H9 (cell line): ENCODE results near the gene SLC17A2. TPM values are rescaled to one million over a fixed set of nuclear protein-coding genes. Genes with fewer than 3 reads are reported as not detected.

Source experiments
- DNase-seq: peaks from one replicate; pipeline ENCODE4 v3.0.0-alpha.2; 2017
- H2AFZ ChIP-seq: one replicate; pipeline ENCODE4 v1.6.1; 2013; ENCODE audit warnings: mild to moderate bottlenecking, low read length, control low read depth, moderate library complexity
- H2AK5ac ChIP-seq: 2 replicates; pipeline ENCODE4 v1.6.1; 2013; ENCODE audit warnings: low read length, control low read depth, mixed read lengths; ENCODE audit not compliant: insufficient read length
- H2BK120ac ChIP-seq: one replicate; pipeline ENCODE4 v1.6.1; 2013; ENCODE audit warnings: low read depth, mild to moderate bottlenecking, low read length, control low read depth, inconsistent platforms; ENCODE audit not compliant: poor library complexity, severe bottlenecking
- H2BK12ac ChIP-seq: 2 replicates; pipeline ENCODE4 v1.6.1; 2013; ENCODE audit warnings: low read length, control low read depth, mixed read lengths, low read depth; ENCODE audit not compliant: insufficient read length
- H2BK15ac ChIP-seq: 2 replicates; pipeline ENCODE4 v1.6.1; 2013; ENCODE audit warnings: low read depth, low read length, control low read depth
- H2BK20ac ChIP-seq: one replicate; pipeline ENCODE4 v1.6.1; 2013; ENCODE audit warnings: low read depth, mild to moderate bottlenecking, low read length, control low read depth, inconsistent platforms; ENCODE audit not compliant: poor library complexity, severe bottlenecking
- H2BK5ac ChIP-seq: 2 replicates; pipeline ENCODE4 v1.6.1; 2013; ENCODE audit warnings: low read length, control low read depth, mixed read lengths; ENCODE audit not compliant: insufficient read length
- H3K14ac ChIP-seq: 2 replicates; pipeline ENCODE4 v1.6.1; 2013; ENCODE audit warnings: low read length, control low read depth; ENCODE audit not compliant: insufficient read depth
- H3K18ac ChIP-seq: 2 replicates; pipeline ENCODE4 v1.6.1; 2013; ENCODE audit warnings: low read depth, mild to moderate bottlenecking, mixed read lengths, low read length, control low read depth; ENCODE audit not compliant: insufficient read length
- H3K23ac ChIP-seq: 2 replicates; pipeline ENCODE4 v1.6.1; 2013; ENCODE audit warnings: low read length, control low read depth, mixed read lengths, low read depth; ENCODE audit not compliant: insufficient read length
- H3K23me2 ChIP-seq: 2 replicates; pipeline ENCODE4 v1.6.1; 2013; ENCODE audit warnings: low read depth, mild to moderate bottlenecking, mixed read lengths, low read length, control low read depth; ENCODE audit not compliant: insufficient read length, poor library complexity, severe bottlenecking
- H3K27ac ChIP-seq: 2 replicates; pipeline ENCODE4 v1.5.1; 2013; ENCODE audit warnings: low read length, control low read depth, mixed read lengths, low read depth; ENCODE audit not compliant: insufficient read length
- H3K27me3 ChIP-seq: 2 replicates; pipeline ENCODE4 v1.6.1; 2013; ENCODE audit warnings: low read length, control low read depth, inconsistent platforms; ENCODE audit not compliant: insufficient read depth
- H3K4ac ChIP-seq: 2 replicates; pipeline ENCODE4 v1.6.1; 2013; ENCODE audit warnings: low read depth, mild to moderate bottlenecking, control low read depth, inconsistent platforms, low read length, moderate library complexity
- H3K4me1 ChIP-seq: 2 replicates; pipeline ENCODE4 v1.6.1; 2013; ENCODE audit warnings: low read length, control low read depth, inconsistent platforms; ENCODE audit not compliant: insufficient read depth
- H3K4me2 ChIP-seq: 2 replicates; pipeline ENCODE4 v1.6.1; 2013; ENCODE audit warnings: low read length, control low read depth, mixed read lengths; ENCODE audit not compliant: insufficient read length, insufficient read depth
- H3K56ac ChIP-seq: 2 replicates; pipeline ENCODE4 v1.6.1; 2013; ENCODE audit warnings: low read depth, mild to moderate bottlenecking, mixed read lengths, low read length, control low read depth; ENCODE audit not compliant: insufficient read length
- H3K79me1 ChIP-seq: 2 replicates; pipeline ENCODE4 v1.6.1; 2013; ENCODE audit warnings: low read depth, mild to moderate bottlenecking, moderate library complexity, low read length, control low read depth, inconsistent platforms; ENCODE audit not compliant: insufficient read depth, poor library complexity, severe bottlenecking
- H3K79me2 ChIP-seq: 2 replicates; pipeline ENCODE4 v1.6.1; 2013; ENCODE audit warnings: low read length, control low read depth, inconsistent platforms; ENCODE audit not compliant: insufficient read depth
- H3K9ac ChIP-seq: 2 replicates; pipeline ENCODE4 v1.6.1; 2013; ENCODE audit warnings: low read length, control low read depth, mixed read lengths; ENCODE audit not compliant: insufficient read length; ENCODE audit errors: extremely low read depth
- H3K9me3 ChIP-seq: one replicate; pipeline ENCODE4 v1.6.1; 2013; ENCODE audit warnings: low read depth, low read length, inconsistent platforms; ENCODE audit not compliant: control insufficient read depth
- H3T11ph ChIP-seq: one replicate; pipeline ENCODE4 v1.6.1; 2013; ENCODE audit warnings: mild to moderate bottlenecking, low read length, control low read depth, inconsistent platforms
- H4K20me1 ChIP-seq: one replicate; pipeline ENCODE4 v1.6.1; 2013; ENCODE audit not compliant: control insufficient read depth, insufficient read length, insufficient read depth
- H4K5ac ChIP-seq: 2 replicates; pipeline ENCODE4 v1.6.1; 2013; ENCODE audit warnings: low read depth, mild to moderate bottlenecking, mixed read lengths, low read length, control low read depth; ENCODE audit not compliant: insufficient read length
- H4K8ac ChIP-seq: replicated peaks from 2 replicates; pipeline ENCODE4 v1.6.1; 2013; ENCODE audit warnings: low read length, control low read depth, mixed read lengths, low read depth; ENCODE audit not compliant: insufficient read length
- H4K91ac ChIP-seq: 2 replicates; pipeline ENCODE4 v1.6.1; 2013; ENCODE audit warnings: low read depth, mild to moderate bottlenecking, moderate library complexity, mixed read lengths, low read length, control low read depth; ENCODE audit not compliant: insufficient read length
- H3K27ac Mint-ChIP-seq, 3 experiments: 2 replicates in 2 of 3; 3 replicates in 1 of 3; pipeline ENCODE4 v1.8.0; 2020 to 2021; ENCODE audit warnings: mixed read lengths in 3 of 3, mild to moderate bottlenecking in 1 of 3, moderate library complexity in 1 of 3
- H3K27me3 Mint-ChIP-seq: 2 replicates; pipeline ENCODE4 v1.8.0; 2021; ENCODE audit warnings: low read depth, mild to moderate bottlenecking, moderate library complexity, mixed read lengths
- H3K36me3 Mint-ChIP-seq, 3 experiments: 2 replicates in 2 of 3; 3 replicates in 1 of 3; pipeline ENCODE4 v1.8.0; 2020 to 2021; ENCODE audit warnings: low read depth in 3 of 3, mixed read lengths in 3 of 3; ENCODE audit not compliant: insufficient read depth in 1 of 3
- H3K4me1 Mint-ChIP-seq, 2 experiments: 2 replicates each; pipeline ENCODE4 v1.8.0; 2020; ENCODE audit warnings: mixed read lengths in 2 of 2
- H3K4me3 Mint-ChIP-seq, 2 experiments: 2 replicates in 1 of 2; 3 replicates in 1 of 2; pipeline ENCODE4 v1.8.0; 2020 to 2021; ENCODE audit warnings: mild to moderate bottlenecking in 2 of 2, mixed read lengths in 2 of 2, moderate library complexity in 1 of 2
- H3K9me3 Mint-ChIP-seq, 2 experiments: 2 replicates in 1 of 2; 3 replicates in 1 of 2; pipeline ENCODE4 v1.8.0; 2020; ENCODE audit warnings: mild to moderate bottlenecking in 2 of 2, mixed read lengths in 2 of 2, moderate library complexity in 1 of 2
- WGBS: extraction: QIAGEN DNeasy Blood & Tissue Kit; methylation state at CpG from one replicate; pipeline ENCODE4 v1.1.7; 2013; ENCODE audit warnings: missing lambda C conversion rate, low lambda C conversion rate, mixed read lengths; ENCODE audit not compliant: insufficient read length; ENCODE audit errors: extremely low coverage; 5-methylcytosine and 5-hydroxymethylcytosine counted together
- total RNA-seq: library from RNA; stranded (reverse); gene quantifications from 2 replicates; pipeline ENCODE4 v1.2.1, GENCODE V29; 2021
- TF ChIP-seq, protein P1 (sequence below): fragments of 200-600 bp; sonication (generic); conservative IDR thresholded peaks from 3 replicates; pipeline ENCODE4 v1.8.0; 2021; ENCODE audit warnings: antibody characterized with exemption, mild to moderate bottlenecking

Gene SLC17A2
- total RNA-seq, 1 experiment from 2014 or later = not detected

DNA sequence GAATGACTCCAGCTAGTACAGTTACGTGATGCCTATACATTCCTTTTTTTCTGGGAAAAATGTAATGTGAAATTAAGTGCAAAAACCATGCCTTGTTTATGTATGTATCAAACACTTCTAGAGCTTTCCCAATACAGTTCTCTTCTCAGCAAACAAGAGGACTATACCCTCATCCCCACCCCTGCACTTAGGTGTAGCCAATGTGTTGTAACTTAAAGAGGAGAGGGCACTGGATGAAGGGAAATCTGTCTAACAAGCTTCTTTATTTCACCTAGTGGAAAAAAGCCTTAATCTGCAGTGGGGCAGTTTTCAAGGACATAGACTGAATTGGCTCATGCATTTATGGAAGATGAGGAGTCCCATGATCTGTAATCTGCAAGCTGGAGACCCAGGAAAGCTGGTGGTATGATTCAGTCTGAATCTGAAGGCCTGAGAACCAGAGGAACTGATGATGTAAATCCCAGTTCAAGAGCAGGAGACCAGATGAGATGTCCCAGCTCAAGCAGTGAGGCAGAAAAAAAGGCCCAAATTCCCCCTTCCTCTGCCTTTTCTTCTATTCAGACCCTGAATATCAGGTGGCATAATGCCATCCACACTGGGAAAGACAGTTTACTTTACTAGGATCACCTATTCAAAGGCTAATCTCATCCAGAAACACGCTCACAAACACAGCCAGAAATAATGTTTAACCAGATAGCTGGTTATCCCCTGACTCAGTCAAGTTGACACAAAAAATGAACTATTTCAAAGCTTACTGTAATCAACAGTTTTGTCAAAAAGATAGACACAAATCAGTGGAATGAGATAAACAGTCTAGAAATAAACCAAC is 30.7 kb downstream of the SLC17A2 start:
- H3K4me1 ChIP-seq = peaks cover 5% of the 10 kb centered on the region; the same call in 1 of the 2 replicates
- no peak overlapping the region for H2BK120ac ChIP-seq
- H4K5ac ChIP-seq = no peak overlapping the region
- H3T11ph ChIP-seq = no peak overlapping the region
- H3K79me1 ChIP-seq = no peaks in the 10 kb centered on the region
- H3K4me1 Mint-ChIP-seq = peaks cover 23% of the 10 kb centered on the region in 2 experiments
- H3K4me2 ChIP-seq = no peak overlapping the region
- TF ChIP-seq, protein P1, sequence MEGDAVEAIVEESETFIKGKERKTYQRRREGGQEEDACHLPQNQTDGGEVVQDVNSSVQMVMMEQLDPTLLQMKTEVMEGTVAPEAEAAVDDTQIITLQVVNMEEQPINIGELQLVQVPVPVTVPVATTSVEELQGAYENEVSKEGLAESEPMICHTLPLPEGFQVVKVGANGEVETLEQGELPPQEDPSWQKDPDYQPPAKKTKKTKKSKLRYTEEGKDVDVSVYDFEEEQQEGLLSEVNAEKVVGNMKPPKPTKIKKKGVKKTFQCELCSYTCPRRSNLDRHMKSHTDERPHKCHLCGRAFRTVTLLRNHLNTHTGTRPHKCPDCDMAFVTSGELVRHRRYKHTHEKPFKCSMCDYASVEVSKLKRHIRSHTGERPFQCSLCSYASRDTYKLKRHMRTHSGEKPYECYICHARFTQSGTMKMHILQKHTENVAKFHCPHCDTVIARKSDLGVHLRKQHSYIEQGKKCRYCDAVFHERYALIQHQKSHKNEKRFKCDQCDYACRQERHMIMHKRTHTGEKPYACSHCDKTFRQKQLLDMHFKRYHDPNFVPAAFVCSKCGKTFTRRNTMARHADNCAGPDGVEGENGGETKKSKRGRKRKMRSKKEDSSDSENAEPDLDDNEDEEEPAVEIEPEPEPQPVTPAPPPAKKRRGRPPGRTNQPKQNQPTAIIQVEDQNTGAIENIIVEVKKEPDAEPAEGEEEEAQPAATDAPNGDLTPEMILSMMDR = no peak
- H3K27ac Mint-ChIP-seq = peak overlapping the region; percentile 61 to 81 (median 62); a peak in 5 of 7 replicates
- no peak overlapping the region for H3K4ac ChIP-seq
- no peak overlapping the region for H2BK5ac ChIP-seq
- no peak overlapping the region for H3K14ac ChIP-seq
- H3K79me2 ChIP-seq = no peaks in the 10 kb centered on the region
- H2BK15ac ChIP-seq = no peak overlapping the region
- no peaks in the 10 kb centered on the region for H3K9me3 ChIP-seq
- no peak overlapping the region for H2AK5ac ChIP-seq
- H3K9me3 Mint-ChIP-seq = no peaks in the 10 kb centered on the region
- no peaks in the 10 kb centered on the region for H4K20me1 ChIP-seq
- no peak overlapping the region for H3K56ac ChIP-seq
- no peak overlapping the region for H3K9ac ChIP-seq
- no peak overlapping the region for H3K4me3 Mint-ChIP-seq
- H2BK20ac ChIP-seq = no peak overlapping the region
- H3K27me3 Mint-ChIP-seq = no peaks in the 10 kb centered on the region
- no CpG with 5 or more reads among the region's 2 CpGs for WGBS
- H3K23ac ChIP-seq = no peak overlapping the region
- H3K18ac ChIP-seq = no peak overlapping the region
- no peak overlapping the region for H2AFZ ChIP-seq
- H4K91ac ChIP-seq = no peak overlapping the region
- no peak for DNase-seq
- no peaks in the 10 kb centered on the region for H3K36me3 Mint-ChIP-seq
- no peaks in the 10 kb centered on the region for H3K23me2 ChIP-seq
- no peak overlapping the region for H3K27ac ChIP-seq
- H4K8ac ChIP-seq = no peak overlapping the region
- no peaks in the 10 kb centered on the region for H3K27me3 ChIP-seq
- no peak overlapping the region for H2BK12ac ChIP-seq
